C4-2B (cell line): ENCODE data around the gene CSTPP1.
"Not testable (repeated sequence)": the region's sequence is repeated elsewhere in the genome, so short reads cannot be mapped to it uniquely, and the experiment has no call there.

ENCODE experiments used
- CTCF ChIP-seq: fragments of 450-650 bp; conservative IDR thresholded peaks from 2 replicates; pipeline ENCODE4 v1.5.1; 2017; ENCODE audit warnings: mild to moderate bottlenecking
- ZFX ChIP-seq: fragments of 450-650 bp; IDR thresholded peaks from 2 replicates; pipeline ENCODE4 v1.6.1; 2017

GRCh38 chr11:46992386-46992785, 55.8 kb downstream of the CSTPP1 start:
- TF ChIP-seq CTCF, ZFX: not testable (repeated sequence)
